Epithelial cell of prostate (primary cell): ENCODE data around the gene CD22.
"Not testable (repeated sequence)": the region's sequence is repeated elsewhere in the genome, so short reads cannot be mapped to it uniquely, and the experiment has no call there.

Experiments used
- DNase-seq: peaks from one replicate; pipeline ENCODE4 v3.0.0-alpha.2; 2011; ENCODE audit warnings: low read depth, low spot score
- H3K27ac ChIP-seq: fragments of 450-650 bp; 2 replicates; pipeline ENCODE4 v1.5.1; 2017; ENCODE audit warnings: mild to moderate bottlenecking

Gene CD22

GRCh38 chr19:35375505-35376307, 46.7 kb downstream of the CD22 start:
- no peak overlapping the region for H3K27ac ChIP-seq
- no peak for DNase-seq

GRCh38 chr19:35377656-35378055, 48.7 kb downstream of the CD22 start:
- no peak for DNase-seq
- no peak overlapping the region for H3K27ac ChIP-seq

GRCh38 chr19:35378356-35378755, 49.4 kb downstream of the CD22 start:
- H3K27ac ChIP-seq: no peak overlapping the region
- no peak for DNase-seq

GRCh38 chr19:35379545-35379944, 50.6 kb downstream of the CD22 start:
- DNase-seq, H3K27ac ChIP-seq: not testable (repeated sequence)

GRCh38 chr19:35379992-35380391, 51.0 kb downstream of the CD22 start:
- no peak for DNase-seq
- H3K27ac ChIP-seq: no peak overlapping the region

- H3K27ac ChIP-seq: no peak overlapping the region
- DNase-seq: no peak
These were observed 51.6 kb downstream of the CD22 start for GRCh38 chr19:35380450-35381124.

GRCh38 chr19:35381318-35381717, 52.3 kb downstream of the CD22 start:
- H3K27ac ChIP-seq: no peak overlapping the region
- no peak for DNase-seq

GRCh38 chr19:35381926-35382325, 52.9 kb downstream of the CD22 start:
- no peak overlapping the region for H3K27ac ChIP-seq
- DNase-seq: no peak

- DNase-seq: no peak
- H3K27ac ChIP-seq: no peak overlapping the region
These were observed 54.5 kb downstream of the CD22 start for GRCh38 chr19:35383536-35383935.

GRCh38 chr19:35388277-35389054, 59.5 kb downstream of the CD22 start:
- DNase-seq: no peak
- H3K27ac ChIP-seq: no peak overlapping the region

GRCh38 chr19:35389192-35389861, 60.3 kb downstream of the CD22 start:
- DNase-seq: no peak

GRCh38 chr19:35392742-35393715, 64.0 kb downstream of the CD22 start:
- H3K27ac ChIP-seq: no peak overlapping the region
- no peak for DNase-seq

More at GRCh38 chr19:35389192-35389861, 60.3 kb downstream of the CD22 start:
- H3K27ac ChIP-seq: no peak overlapping the region

GRCh38 chr19:35395382-35396199, 66.6 kb downstream of the CD22 start:
- H3K27ac ChIP-seq: no peak overlapping the region
- no peak for DNase-seq

GRCh38 chr19:35396240-35396885, 67.4 kb downstream of the CD22 start:
- DNase-seq: no peak
- no peak overlapping the region for H3K27ac ChIP-seq
